GM12892 (cell line): ENCODE measurements around the gene ARL6IP5.

Source experiments
- DNase-seq: peaks from one replicate; pipeline ENCODE4 v3.0.0; 2011; ENCODE audit not compliant: insufficient read length
- FAIRE-seq: peaks from 2 replicates; lab custom pipeline; 2011; peaks lifted over from hg19 to GRCh38; lab: Jason Lieb, UNC
- POLR2A ChIP-seq: IDR thresholded peaks from 2 replicates; pipeline ENCODE4 v1.6.1; 2011; ENCODE audit warnings: low read depth, low read length, control low read depth
- POLR2AphosphoS5 ChIP-seq: IDR thresholded peaks from 2 replicates; pipeline ENCODE4 v1.6.1; 2011; ENCODE audit warnings: low read depth, low read length, control low read depth
- TAF1 ChIP-seq: IDR thresholded peaks from 2 replicates; pipeline ENCODE4 v1.6.1; 2011; ENCODE audit warnings: low read depth, mild to moderate bottlenecking, control low read depth, low read length, borderline replicate concordance

The ARL6IP5 gene

DNA sequence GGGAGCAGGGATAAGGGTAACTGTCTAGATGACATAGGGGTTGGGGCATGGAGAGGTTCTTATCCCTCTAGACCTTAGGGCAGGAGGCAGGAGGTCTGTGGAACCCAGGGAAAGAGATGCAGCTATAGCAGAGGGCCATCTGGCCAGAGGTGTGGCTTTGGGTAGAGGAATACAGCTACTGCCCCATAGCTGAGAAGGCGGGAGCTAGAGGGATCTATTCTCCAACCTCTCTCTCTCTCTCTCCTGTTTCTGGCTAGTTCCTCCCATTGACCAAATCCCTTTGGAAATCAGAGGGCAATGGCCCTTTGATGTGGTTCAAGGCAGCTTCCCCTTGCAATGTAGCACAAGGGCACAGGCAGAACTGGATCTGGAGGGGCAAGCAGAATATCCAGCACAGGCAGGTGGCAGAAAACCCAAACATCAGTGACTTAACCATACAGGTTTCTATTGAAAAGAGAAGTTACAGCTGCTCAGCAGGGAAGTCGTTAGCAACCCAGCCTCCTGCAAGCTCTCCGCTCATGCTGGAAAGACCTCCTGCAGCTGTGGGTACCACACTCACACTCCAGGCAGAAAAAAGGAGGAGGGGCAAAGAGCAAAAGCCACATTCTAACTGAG, 60.0 kb downstream of the ARL6IP5 start:
- FAIRE-seq (no peak), DNase-seq (no peak)
- TF ChIP-seq POLR2A, result no peak
- no peak for TF ChIP-seq TAF1
- no peak for TF ChIP-seq POLR2AphosphoS5

DNA sequence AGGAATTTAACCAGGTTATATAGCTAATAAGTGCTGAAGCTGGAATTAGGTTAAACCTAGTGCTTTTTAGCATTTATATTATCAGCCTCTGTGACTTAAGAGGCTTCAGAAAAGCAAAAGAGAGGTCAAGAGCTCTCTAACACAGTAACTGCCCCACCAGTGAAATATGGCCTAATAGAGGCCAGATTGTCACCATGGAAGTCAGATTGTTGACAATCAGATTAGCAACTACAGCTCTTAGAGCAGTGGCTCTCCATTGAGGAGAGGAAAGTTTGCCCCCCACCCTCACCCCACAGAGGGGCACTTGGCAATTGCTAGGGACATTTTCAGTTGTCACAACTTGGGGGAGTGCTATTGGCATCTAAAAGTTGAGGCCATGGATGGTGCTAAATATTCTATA, 61.0 kb downstream of the ARL6IP5 start:
- TF ChIP-seq POLR2AphosphoS5 (no peak), POLR2A (no peak), TAF1 (no peak)
- DNase-seq (no peak), FAIRE-seq (no peak)

DNA sequence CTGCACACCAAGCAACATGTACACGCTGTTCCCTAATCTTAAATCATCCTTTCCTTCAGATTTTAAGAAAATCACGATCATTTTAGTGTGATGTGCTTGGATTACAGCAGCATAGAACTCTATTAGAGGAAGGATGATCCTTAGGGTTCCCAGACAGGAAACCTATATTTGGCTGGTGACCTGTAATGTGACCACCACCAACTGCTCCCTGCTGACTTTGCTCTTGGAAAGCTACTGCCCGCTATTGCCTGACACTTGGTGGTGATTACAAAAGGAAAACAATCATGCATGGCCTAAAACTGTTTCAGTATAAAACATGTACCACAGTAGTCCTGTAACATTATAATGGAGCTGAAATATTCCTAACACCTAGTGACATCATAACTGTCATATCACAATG, 64.8 kb downstream of the ARL6IP5 start:
- DNase-seq (no peak), FAIRE-seq (no peak)
- TF ChIP-seq TAF1 (no peak), POLR2AphosphoS5 (no peak), POLR2A (no peak)
